Heart left ventricle (tissue), 13 donors: Measurements from ENCODE around the gene SPTB.

ENCODE experiments used
- CTCF ChIP-seq, 12 donors: fragments of 200-600 bp; sonication (generic) in 4 of 12; IDR thresholded peaks; one replicate each; pipeline versions ENCODE4 v1.5.0 to v1.8.0; 2018 to 2022; ENCODE audit warnings: antibody characterized with exemption in 12 of 12, mild to moderate bottlenecking in 5 of 12
- POLR2A ChIP-seq, 2 donors: fragments of 450-650 bp; IDR thresholded peaks; one replicate each; pipeline ENCODE4 v1.6.1; 2017; ENCODE audit warnings: antibody characterized with exemption in 2 of 2, mild to moderate bottlenecking in 2 of 2, moderate library complexity in 2 of 2
- donor health status: ischemic (EF 13 %, LVEDD 7.1; RV severe dilation, severe dysfunction).
- donor health status: DM: no; HTN: yes; CAD: no.
- donor health status: DM: no; HTN: no; CAD: no.
- donor health status: ischemic (EF 25% LVEDD 6.9; RV normal size, moderate dysfunction).
- donor health status: ischemic (EF 25% LVEDD 5.7; RV mildly dilated, moderate dysfunction).
- donor health status: ischemic (EF 35%, LVEDD 5.7; RV mildly dilated, moderate dysfunction).
- donor health status: nonischemic (EF 11% LVEDD 7.7; RV severe dilation, severe dysfunction).
- donor health status: DM: yes; HTN: yes; CAD: no.
- donor health status: PGD.
- donor health status: ischemic (EF 29% LVEDD 5.4; RV normal size, mild dysfunction).
- donor health status: nonischemic (EF 23%, LVEDD 6.1; RV moderate dilation, normal function).

DNA sequence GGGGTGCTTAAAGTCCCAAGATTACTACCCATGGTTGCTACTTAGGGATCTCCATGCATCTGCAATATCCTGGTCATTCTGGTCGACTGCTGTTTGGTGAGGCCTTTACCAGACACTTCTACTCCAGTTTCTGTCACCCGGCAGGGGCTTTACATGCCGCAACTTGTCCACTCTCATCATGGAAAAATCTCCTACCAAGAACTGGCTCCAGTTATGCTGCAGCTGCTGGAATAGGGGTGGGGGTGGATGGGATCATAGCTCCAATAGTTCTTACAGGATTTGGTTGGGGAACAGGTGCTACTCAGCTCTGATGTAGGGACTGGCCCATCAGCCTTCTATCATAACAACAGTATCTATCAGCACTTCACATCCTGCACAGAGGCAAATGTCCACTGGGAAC, 51.6 kb downstream of the SPTB start:
- TF ChIP-seq CTCF (IDR thresholded peaks at IDR 0.05) (no peak), POLR2A (IDR thresholded peaks at IDR 0.05) (no peak)
